ENCODE results near the gene TEF.

DNA sequence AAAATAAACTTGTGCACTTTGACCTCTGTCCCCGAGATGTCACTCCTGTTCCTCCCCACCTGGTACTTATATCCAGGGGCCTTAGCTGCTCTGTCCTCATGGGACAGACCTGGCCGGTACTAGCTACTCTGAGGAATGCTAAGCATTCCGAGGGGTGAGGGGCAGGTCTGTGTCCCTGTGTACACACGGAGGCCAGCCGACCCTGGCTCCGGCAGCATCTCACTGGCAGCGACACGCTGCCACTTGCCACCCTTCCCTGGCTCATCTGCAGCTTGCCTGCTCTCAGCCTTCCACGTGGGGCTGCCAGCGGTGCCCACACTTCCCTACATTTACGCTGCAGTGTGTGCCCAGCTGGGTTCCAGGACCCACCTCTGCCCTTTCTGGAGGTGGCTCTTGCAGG, 21.6 kb upstream of the TEF start:
- TF ChIP-seq, protein P1, sequence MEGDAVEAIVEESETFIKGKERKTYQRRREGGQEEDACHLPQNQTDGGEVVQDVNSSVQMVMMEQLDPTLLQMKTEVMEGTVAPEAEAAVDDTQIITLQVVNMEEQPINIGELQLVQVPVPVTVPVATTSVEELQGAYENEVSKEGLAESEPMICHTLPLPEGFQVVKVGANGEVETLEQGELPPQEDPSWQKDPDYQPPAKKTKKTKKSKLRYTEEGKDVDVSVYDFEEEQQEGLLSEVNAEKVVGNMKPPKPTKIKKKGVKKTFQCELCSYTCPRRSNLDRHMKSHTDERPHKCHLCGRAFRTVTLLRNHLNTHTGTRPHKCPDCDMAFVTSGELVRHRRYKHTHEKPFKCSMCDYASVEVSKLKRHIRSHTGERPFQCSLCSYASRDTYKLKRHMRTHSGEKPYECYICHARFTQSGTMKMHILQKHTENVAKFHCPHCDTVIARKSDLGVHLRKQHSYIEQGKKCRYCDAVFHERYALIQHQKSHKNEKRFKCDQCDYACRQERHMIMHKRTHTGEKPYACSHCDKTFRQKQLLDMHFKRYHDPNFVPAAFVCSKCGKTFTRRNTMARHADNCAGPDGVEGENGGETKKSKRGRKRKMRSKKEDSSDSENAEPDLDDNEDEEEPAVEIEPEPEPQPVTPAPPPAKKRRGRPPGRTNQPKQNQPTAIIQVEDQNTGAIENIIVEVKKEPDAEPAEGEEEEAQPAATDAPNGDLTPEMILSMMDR (IDR thresholded peaks at IDR 0.05; ENCODE audit: insufficient read depth, low read length), result no peak
- TF ChIP-seq POLR2AphosphoS5 (IDR thresholded peaks at IDR 0.05; ENCODE audit: low read depth) (no peak), GABPA (IDR thresholded peaks at IDR 0.05; ENCODE audit: low read depth) (no peak)
- TF ChIP-seq, protein P2, sequence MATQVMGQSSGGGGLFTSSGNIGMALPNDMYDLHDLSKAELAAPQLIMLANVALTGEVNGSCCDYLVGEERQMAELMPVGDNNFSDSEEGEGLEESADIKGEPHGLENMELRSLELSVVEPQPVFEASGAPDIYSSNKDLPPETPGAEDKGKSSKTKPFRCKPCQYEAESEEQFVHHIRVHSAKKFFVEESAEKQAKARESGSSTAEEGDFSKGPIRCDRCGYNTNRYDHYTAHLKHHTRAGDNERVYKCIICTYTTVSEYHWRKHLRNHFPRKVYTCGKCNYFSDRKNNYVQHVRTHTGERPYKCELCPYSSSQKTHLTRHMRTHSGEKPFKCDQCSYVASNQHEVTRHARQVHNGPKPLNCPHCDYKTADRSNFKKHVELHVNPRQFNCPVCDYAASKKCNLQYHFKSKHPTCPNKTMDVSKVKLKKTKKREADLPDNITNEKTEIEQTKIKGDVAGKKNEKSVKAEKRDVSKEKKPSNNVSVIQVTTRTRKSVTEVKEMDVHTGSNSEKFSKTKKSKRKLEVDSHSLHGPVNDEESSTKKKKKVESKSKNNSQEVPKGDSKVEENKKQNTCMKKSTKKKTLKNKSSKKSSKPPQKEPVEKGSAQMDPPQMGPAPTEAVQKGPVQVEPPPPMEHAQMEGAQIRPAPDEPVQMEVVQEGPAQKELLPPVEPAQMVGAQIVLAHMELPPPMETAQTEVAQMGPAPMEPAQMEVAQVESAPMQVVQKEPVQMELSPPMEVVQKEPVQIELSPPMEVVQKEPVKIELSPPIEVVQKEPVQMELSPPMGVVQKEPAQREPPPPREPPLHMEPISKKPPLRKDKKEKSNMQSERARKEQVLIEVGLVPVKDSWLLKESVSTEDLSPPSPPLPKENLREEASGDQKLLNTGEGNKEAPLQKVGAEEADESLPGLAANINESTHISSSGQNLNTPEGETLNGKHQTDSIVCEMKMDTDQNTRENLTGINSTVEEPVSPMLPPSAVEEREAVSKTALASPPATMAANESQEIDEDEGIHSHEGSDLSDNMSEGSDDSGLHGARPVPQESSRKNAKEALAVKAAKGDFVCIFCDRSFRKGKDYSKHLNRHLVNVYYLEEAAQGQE (IDR thresholded peaks at IDR 0.05; ENCODE audit: insufficient replicate concordance, low read depth), result no peak
